K562 (cell line): Measurements from ENCODE around the gene TRABD2B. TPM values are rescaled to one million over a fixed set of nuclear protein-coding genes. Genes with fewer than 3 reads are reported as not detected.

Source experiments
- ATAC-seq: fragments of 200-7000 bp; cut with Tn5 transposase; 3 replicates; pipeline ENCODE4 v1.9.1; 2020; ENCODE audit warnings: moderate library complexity
- Bru-seq: library from RNA; stranded (reverse); fragments of 400-500 nt; gene quantifications from one replicate; lab custom pipeline; 2021; lab: Mats Ljungman, UMichigan
- BruChase-seq, 2 experiments: library from RNA; stranded (reverse); fragments of 400-500 nt; gene quantifications; one replicate each; lab custom pipeline; 2021; lab: Mats Ljungman, UMichigan
- BruUV-seq: library from RNA; stranded (reverse); fragments of 400-500 nt; replicated peaks from 2 replicates; lab custom pipeline; 2021; lab: Mats Ljungman, UMichigan
- CTCF ChIA-PET: fragments of 300-600 bp; formaldehyde crosslinking; extraction: SDS; loops from one replicate; lab custom pipeline; 2021; ENCODE audit warnings: low intra/inter-chr PET ratio; lab: Yijun Ruan, JAX
- POLR2A ChIA-PET: fragments of 300-600, 350-650 bp; sonication (Branson Sonifier 250); formaldehyde crosslinking; extraction: SDS; loops from one replicate; lab custom pipeline; 2021; ENCODE audit warnings: antibody characterized with exemption, inconsistent platforms; lab: Yijun Ruan, JAX
- DNase-seq, 4 experiments: peaks; one replicate each; pipeline versions ENCODE4 v3.0.0 to v3.0.0-alpha.2; 2011 to 2018; ENCODE audit warnings: low spot score in 3 of 4, mixed read lengths in 3 of 4; ENCODE audit errors: extremely low read depth in 1 of 4
- FAIRE-seq: peaks from 2 replicates; lab custom pipeline; 2011; peaks lifted over from hg19 to GRCh38; lab: Jason Lieb, UNC
- H2AFZ ChIP-seq: 2 replicates; pipeline ENCODE4 v1.6.0; 2011; ENCODE audit warnings: low read depth, low read length, control low read depth, inconsistent platforms
- H3K27ac ChIP-seq: fragments of 200-600 bp; 3 replicates; pipeline ENCODE4 v1.8.0; 2011; ENCODE audit warnings: low read depth, mild to moderate bottlenecking, control low read depth, inconsistent platforms, low read length, moderate library complexity, mixed read lengths; ENCODE audit errors: extremely low read depth
- H3K27me3 ChIP-seq, 2 experiments: fragments of 300-600 bp in 1 of 2; 2 replicates in 1 of 2; 3 replicates in 1 of 2; pipeline versions ENCODE4 v1.6.0 to v1.8.0; 2011; ENCODE audit warnings: inconsistent platforms in 2 of 2, low read length in 2 of 2, mild to moderate bottlenecking in 1 of 2, mixed read lengths in 1 of 2, moderate library complexity in 1 of 2; ENCODE audit not compliant: control insufficient read depth in 2 of 2, insufficient read depth in 2 of 2
- H3K36me3 ChIP-seq: fragments of 300-600 bp; 3 replicates; pipeline ENCODE4 v1.8.0; 2011; ENCODE audit warnings: mild to moderate bottlenecking, low read length, inconsistent platforms; ENCODE audit not compliant: control insufficient read depth, insufficient read depth
- H3K4me1 ChIP-seq, 2 experiments: fragments of 200-600 bp in 1 of 2; replicated peaks in 1 of 2; 2 replicates in 1 of 2; 3 replicates in 1 of 2; pipeline versions ENCODE4 v1.5.1 to v1.8.0; 2011; ENCODE audit warnings: inconsistent platforms in 2 of 2, low read length in 2 of 2, mild to moderate bottlenecking in 1 of 2, mixed read lengths in 1 of 2, moderate library complexity in 1 of 2; ENCODE audit not compliant: control insufficient read depth in 2 of 2, insufficient read depth in 2 of 2
- H3K4me2 ChIP-seq: 2 replicates; pipeline ENCODE4 v1.6.1; 2011; ENCODE audit warnings: low read length, control low read depth, inconsistent platforms, mixed read lengths; ENCODE audit not compliant: insufficient read depth
- H3K4me3 ChIP-seq: fragments of 200-600 bp; sonication (generic), shearing (Covaris generic); 2 replicates; pipeline ENCODE4 v1.5.1; 2016; ENCODE audit warnings: control low read depth, inconsistent platforms
- H3K79me2 ChIP-seq: fragments of 200-600 bp; 3 replicates; pipeline ENCODE4 v1.8.0; 2011; ENCODE audit warnings: low read length, inconsistent platforms; ENCODE audit not compliant: control insufficient read depth, insufficient read depth
- H3K9ac ChIP-seq, 2 experiments: 2 replicates each; pipeline versions ENCODE4 v1.6.0 to v1.6.1; 2011; ENCODE audit warnings: low read depth in 2 of 2, low read length in 2 of 2, control low read depth in 1 of 2, inconsistent platforms in 1 of 2, mild to moderate bottlenecking in 1 of 2, mixed read lengths in 1 of 2; ENCODE audit not compliant: insufficient read depth in 1 of 2
- H3K9me1 ChIP-seq: one replicate; pipeline ENCODE4 v1.6.0; 2011; ENCODE audit warnings: inconsistent platforms, mild to moderate bottlenecking, low read length, moderate library complexity; ENCODE audit not compliant: control insufficient read depth, insufficient read depth
- H3K9me3 ChIP-seq: replicated peaks from 2 replicates; pipeline ENCODE4 v1.5.1; 2011; ENCODE audit warnings: low read depth, low read length, inconsistent platforms; ENCODE audit not compliant: control insufficient read depth, insufficient read depth
- H4K20me1 ChIP-seq: replicated peaks from 2 replicates; pipeline ENCODE4 v1.6.1; 2011; ENCODE audit warnings: low read length, inconsistent platforms, mixed read lengths; ENCODE audit not compliant: control insufficient read depth, insufficient read depth
- ARID2 ChIP-seq: fragments of 450-650 bp; IDR thresholded peaks from 2 replicates; pipeline ENCODE4 v1.6.1; 2017; ENCODE audit warnings: antibody characterized with exemption, mild to moderate bottlenecking
- CEBPB ChIP-seq: fragments of 450-650 bp; IDR thresholded peaks from 2 replicates; pipeline ENCODE4 v1.6.1; 2016; ENCODE audit warnings: missing genetic modification characterization, missing compliant biosample characterization
- CTCF ChIP-seq, 3 experiments: IDR thresholded peaks in 2 of 3; conservative IDR thresholded peaks in 1 of 3; 2 replicates each; pipeline ENCODE4 v1.5.1; 2011 to 2012; ENCODE audit warnings: low read length in 3 of 3, mild to moderate bottlenecking in 3 of 3, control low read depth in 2 of 3, improper control_type of control experiment in 1 of 3, inconsistent platforms in 1 of 3, low read depth in 1 of 3, mixed read lengths in 1 of 3, moderate library complexity in 1 of 3; ENCODE audit not compliant: insufficient read depth in 2 of 3
- EZH2 ChIP-seq: IDR thresholded peaks from 2 replicates; pipeline ENCODE4 v1.6.1; 2012; ENCODE audit warnings: low read depth, mild to moderate bottlenecking, inconsistent platforms, low read length, borderline replicate concordance
- HNRNPK ChIP-seq: fragments of 200-400 bp; formaldehyde crosslinking; IDR thresholded peaks from one replicate; pipeline ENCODE4 v1.6.1; 2018; ENCODE audit warnings: mild to moderate bottlenecking, low read depth, low read length; ENCODE audit not compliant: poor library complexity, severe bottlenecking
- NFXL1 ChIP-seq: fragments of 450-650 bp; formaldehyde crosslinking; IDR thresholded peaks from 2 replicates; pipeline ENCODE4 v1.4.0; 2021; ENCODE audit warnings: mild to moderate bottlenecking
- POLR3A ChIP-seq: IDR thresholded peaks from 2 replicates; pipeline ENCODE4 v1.6.1; 2011; ENCODE audit warnings: borderline replicate concordance, mild to moderate bottlenecking, moderate library complexity; ENCODE audit not compliant: insufficient read length, insufficient read depth; ENCODE audit errors: extremely low read depth
- UBTF ChIP-seq, 2 experiments: IDR thresholded peaks; 2 replicates each; pipeline ENCODE4 v1.6.1; 2012; ENCODE audit warnings: improper control_type of control experiment in 2 of 2, low read depth in 2 of 2, low read length in 2 of 2, borderline replicate concordance in 1 of 2
- ZNF445 ChIP-seq: fragments of 250-450 bp; sonication (Bioruptor Pico); IDR thresholded peaks from 2 replicates; pipeline ENCODE4 v1.4.0; 2020; ENCODE audit warnings: low read depth, mild to moderate bottlenecking, moderate library complexity
- ZNF589 ChIP-seq: fragments of 200-800 bp; sonication (Bioruptor generic); IDR thresholded peaks from 2 replicates; pipeline ENCODE4 v1.6.1; 2016; ENCODE audit warnings: low read depth, missing genetic modification characterization, missing compliant biosample characterization
- WGBS: fragments of 100-300 bp; shearing (Covaris generic); methylation state at CpG from one replicate; pipeline ENCODE4 v1.1.6; 2016; ENCODE audit warnings: low coverage, mixed read lengths; ENCODE audit not compliant: insufficient coverage; ENCODE audit errors: missing lambda C conversion rate; 5-methylcytosine and 5-hydroxymethylcytosine counted together
- in situ Hi-C: fragments of 300-500 bp; cut with MboI; formaldehyde crosslinking; loops from 4 replicates; pipeline ENCODE4 v1.15.0; 2018; ENCODE audit warnings: inconsistent platforms, mixed read lengths
- intact Hi-C: fragments of 100-400 bp; cut with micrococcal nuclease; formaldehyde crosslinking; loops from 2 replicates; pipeline ENCODE4 v1.14.2; 2022
- long read RNA-seq, 3 experiments: library from polyadenylated mRNA in 2 of 3; library from RNA in 1 of 3; unstranded in 2 of 3; stranded (forward) in 1 of 3; transcript quantifications; one replicate each; pipeline ENCODE4 v2.0.0, GENCODE V29; 2019 to 2022
- polyA minus RNA-seq, 3 experiments: library from RNA; depleted of rRNA, polyadenylated mRNA; stranded (reverse); fragments of >200 nt; gene quantifications; 2 replicates each; pipeline ENCODE4 v1.2.3, GENCODE V29; 2011
- polyA plus RNA-seq, 8 experiments: library from polyadenylated mRNA; depleted of rRNA in 4 of 8; stranded (reverse) in 5 of 8; unstranded in 3 of 8; fragments of >200 nt; fragmentation: Nextera tagmentation in 2 of 8; fragmentation: Illumina TruSeq in 1 of 8; extraction: Ambion mirVana in 2 of 8; extraction: Trizol in 1 of 8; gene quantifications; 2 replicates each; pipeline versions ENCODE4 v1.2.1 to v1.2.3, GENCODE V29; 2011 to 2014; ENCODE audit warnings: inconsistent platforms in 1 of 8, missing spikeins in 1 of 8
- total RNA-seq, 7 experiments: library from RNA; depleted of rRNA in 6 of 7; stranded (reverse); fragments of >200 nt in 6 of 7; fragmentation: Illumina TruSeq in 2 of 7; extraction: Trizol in 2 of 7; gene quantifications; 2 replicates each; pipeline versions ENCODE4 v1.2.1 to v1.2.3, GENCODE V29; 2011 to 2021; ENCODE audit warnings: low replicate concordance in 1 of 7

The TRABD2B gene
- not detected in 2 replicates for total RNA-seq (2011; cell fraction: chromatin; rRNA removed; ENCODE audit: low replicate concordance)
- total RNA-seq (2011; cell fraction: nucleolus; rRNA removed), result not detected in 2 replicates
- not detected in 2 replicates for total RNA-seq (2011; cell fraction: nucleoplasm; rRNA removed)
- total RNA-seq (2014; rRNA removed) (not detected in 2 replicates), total RNA-seq (2014; rRNA removed; fragmentation: Illumina TruSeq; extraction: Trizol) (not detected in 2 replicates), total RNA-seq (2015; rRNA removed; fragmentation: Illumina TruSeq; extraction: Trizol) (not detected in 2 replicates), total RNA-seq (2021) (not detected in 2 replicates), polyA plus RNA-seq (2011; rRNA removed) (not detected in 2 replicates), polyA plus RNA-seq (2014; fragmentation: Illumina TruSeq; extraction: Trizol) (not detected in 2 replicates), polyA plus RNA-seq (2014; fragmentation: Nextera tagmentation; extraction: Ambion mirVana) (not detected), polyA plus RNA-seq (2014; rRNA removed) (not detected in 2 replicates), polyA minus RNA-seq (2011; rRNA and poly(A)+ RNA removed) (not detected in 2 replicates), Bru-seq, nascent RNA (percentile 8 among the genes with signal in this experiment), BruChase-seq, experiment 1, labeled RNA remaining after a 2-hour chase (percentile 5 among the genes with signal in this experiment), BruChase-seq, experiment 2, labeled RNA remaining after a 6-hour chase (percentile 7 among the genes with signal in this experiment)
- not detected in 2 replicates for polyA plus RNA-seq (2011; cell fraction: cytosol; rRNA removed)
- polyA plus RNA-seq (2011; cell fraction: nucleus; rRNA removed), result not detected in 2 replicates
- polyA plus RNA-seq (2012), result not detected in 2 replicates
- not detected in 2 replicates for polyA minus RNA-seq (2011; cell fraction: cytosol; rRNA and poly(A)+ RNA removed)
- polyA minus RNA-seq (2011; cell fraction: nucleus; rRNA and poly(A)+ RNA removed), result not detected in 2 replicates
- long read RNA-seq, experiment 1, result 0 reads
- long read RNA-seq, experiment 2, result 0 reads
- long read RNA-seq, experiment 3, result 0 reads

GRCh38 chr1:47997289-47998200 lies at the start of gene TRABD2B:
TSS of gene TRABD2B (minus strand) at chr1:47997385.
- DNase-seq, result peak; percentile 68 to 91 (median 88)
- H3K9me1 ChIP-seq, result no peaks in the 10 kb centered on the region
- H3K27me3 ChIP-seq, result peaks cover 10 to 52% of the 10 kb centered on the region in 2 experiments
- FAIRE-seq, result no peak
- H2AFZ ChIP-seq, result no peak within 1 kb of the TSS
- ChIA-PET POLR2A (interaction anchor here (0.6 to 1.0 kb wide), 2 partner anchors 42 to 501 kb away, joined by 3 read pairs; no protein-coding TSS in a partner anchor), CTCF (interaction anchor here (0.7 to 3.2 kb wide), 4 partner anchors 26 to 112 kb away, joined by 3 to 29 read pairs (median 6); no protein-coding TSS in a partner anchor)
- H3K4me3 ChIP-seq, result no peak within 1 kb of the TSS
- no TSS peak for BruUV-seq
- 0 out of 2 replicates have a peak, but pooled peaks cover 4% of the 10 kb centered on the region for H4K20me1 ChIP-seq
- no peaks in the 10 kb centered on the region for H3K36me3 ChIP-seq
- H3K4me2 ChIP-seq, result no peak within 1 kb of the TSS
- H3K9me3 ChIP-seq, result no peaks in the 10 kb centered on the region
- no peak within 1 kb of the TSS for H3K9ac ChIP-seq
- intact Hi-C loops (loop anchor here (1.0 kb wide), 1 partner anchor 64 kb away; no protein-coding TSS in a partner anchor), in situ Hi-C loops (no loop called here)
- peak; percentile 98 for ATAC-seq
- H3K27ac ChIP-seq, result no peak within 1 kb of the TSS
- peaks cover 0 to 5% of the 10 kb centered on the region in 2 experiments; a peak in 2 of 5 replicates for H3K4me1 ChIP-seq
- no peaks in the 10 kb centered on the region for H3K79me2 ChIP-seq
- 27% methylated on average over 22 of the region's 86 CpGs for WGBS
- no peak for TF ChIP-seq ZNF445 (CRISPR knock-in tag)
- no peak for TF ChIP-seq ZNF589 (CRISPR knock-in tag)
- TF ChIP-seq ARID2, result peak; percentile 34; the same call in 1 of the 2 replicates
- TF ChIP-seq HNRNPK, result peak; percentile 77
- TF ChIP-seq UBTF (IDR thresholded peaks at IDR 0.05; ENCODE audit: borderline replicate concordance in 1 of 2, low read depth in 2 of 2, low read length in 2 of 2), result no peak
- no peak for TF ChIP-seq CEBPB
- TF ChIP-seq POLR3A, result no peak
- TF ChIP-seq NFXL1 (CRISPR knock-in tag), result no peak
- no peak for TF ChIP-seq EZH2
- TF ChIP-seq CTCF (IDR thresholded peaks at IDR 0.05 in 2 of 3, conservative IDR thresholded peaks at IDR 0.05 in 1 of 3; ENCODE audit: insufficient read depth in 2 of 3, low read depth in 1 of 3, low read length in 3 of 3), result peak; percentile 80 to 90 (median 84)
